Measurements from ENCODE around the gene PTPRCAP. TPM values are rescaled to one million over a fixed set of nuclear protein-coding genes. Genes with fewer than 3 reads are reported as not detected.

PTPRCAP gene
- total and polyA plus RNA-seq, 9 of the 15 experiments (the other 6 are each of a cell fraction or from before 2014, with no cell fraction given) = 0.22 to 2.0 (median 1.1) TPM; not detected in 4

DNA sequence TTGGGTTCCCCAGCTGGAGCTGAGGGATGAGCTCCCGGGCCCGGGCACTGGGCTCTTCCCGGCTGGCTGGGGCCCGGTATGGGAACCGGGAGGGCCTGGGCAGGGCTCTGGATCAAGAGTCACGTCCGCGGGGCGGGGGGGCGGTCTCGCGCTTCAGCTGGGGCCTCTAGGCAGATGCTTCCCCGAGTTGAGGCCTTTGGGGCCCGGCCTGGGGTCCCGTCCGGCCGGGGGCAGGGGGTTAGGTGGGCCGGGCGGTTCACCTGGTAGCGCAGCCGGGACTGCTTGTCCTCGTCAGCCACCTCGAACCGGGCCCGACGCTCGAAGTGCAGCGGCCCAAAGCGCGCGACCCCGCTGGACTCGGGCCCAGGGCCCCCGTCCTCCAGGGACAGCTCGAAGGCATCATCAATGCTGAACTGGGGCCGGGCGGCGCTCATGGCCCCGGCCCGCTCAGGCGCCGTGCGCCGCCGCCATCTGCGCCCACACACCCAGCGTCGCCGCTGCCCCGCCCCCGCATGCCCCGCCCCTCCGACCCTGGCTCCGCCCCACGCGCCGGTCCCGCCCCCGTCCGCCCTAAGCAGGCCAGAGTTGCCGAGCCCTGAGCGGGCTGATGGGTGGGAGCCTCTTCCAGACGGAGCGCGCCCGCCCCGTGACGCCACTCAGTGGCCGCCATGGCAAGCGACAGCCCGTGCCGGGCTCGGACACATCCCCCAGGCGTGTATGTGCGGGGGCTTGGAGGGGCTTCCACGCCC, 31.5 kb upstream of the PTPRCAP start, which contains the start of gene TMEM134 (continued):
- no peak for TF ChIP-seq KDM4B (IDR thresholded peaks at IDR 0.05; ENCODE audit: borderline replicate concordance in 2 of 2, low read depth in 1 of 2)
- no peak for TF ChIP-seq SIX5 (IDR thresholded peaks at IDR 0.05; ENCODE audit: borderline replicate concordance in 1 of 2, insufficient read depth in 1 of 2, low read depth in 1 of 2, low read length in 2 of 2)
- TF ChIP-seq TEAD4 (IDR thresholded peaks at IDR 0.05; ENCODE audit: low read length) = 0 out of 2 replicates have a peak, but pooled peaks have one; percentile 7
- no peak for TF ChIP-seq TEAD4 (CRISPR knock-in tag; IDR thresholded peaks at IDR 0.05; ENCODE audit: borderline replicate concordance)
- TF ChIP-seq, protein P1, sequence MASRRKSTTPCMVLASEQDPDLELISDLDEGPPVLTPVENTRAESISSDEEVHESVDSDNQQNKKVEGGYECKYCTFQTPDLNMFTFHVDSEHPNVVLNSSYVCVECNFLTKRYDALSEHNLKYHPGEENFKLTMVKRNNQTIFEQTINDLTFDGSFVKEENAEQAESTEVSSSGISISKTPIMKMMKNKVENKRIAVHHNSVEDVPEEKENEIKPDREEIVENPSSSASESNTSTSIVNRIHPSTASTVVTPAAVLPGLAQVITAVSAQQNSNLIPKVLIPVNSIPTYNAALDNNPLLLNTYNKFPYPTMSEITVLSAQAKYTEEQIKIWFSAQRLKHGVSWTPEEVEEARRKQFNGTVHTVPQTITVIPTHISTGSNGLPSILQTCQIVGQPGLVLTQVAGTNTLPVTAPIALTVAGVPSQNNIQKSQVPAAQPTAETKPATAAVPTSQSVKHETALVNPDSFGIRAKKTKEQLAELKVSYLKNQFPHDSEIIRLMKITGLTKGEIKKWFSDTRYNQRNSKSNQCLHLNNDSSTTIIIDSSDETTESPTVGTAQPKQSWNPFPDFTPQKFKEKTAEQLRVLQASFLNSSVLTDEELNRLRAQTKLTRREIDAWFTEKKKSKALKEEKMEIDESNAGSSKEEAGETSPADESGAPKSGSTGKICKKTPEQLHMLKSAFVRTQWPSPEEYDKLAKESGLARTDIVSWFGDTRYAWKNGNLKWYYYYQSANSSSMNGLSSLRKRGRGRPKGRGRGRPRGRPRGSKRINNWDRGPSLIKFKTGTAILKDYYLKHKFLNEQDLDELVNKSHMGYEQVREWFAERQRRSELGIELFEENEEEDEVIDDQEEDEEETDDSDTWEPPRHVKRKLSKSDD (conservative IDR thresholded peaks at IDR 0.05; ENCODE audit: low read length) = 0 out of 2 replicates have a peak, but pooled peaks have one; percentile 69
- TF ChIP-seq, protein P2, sequence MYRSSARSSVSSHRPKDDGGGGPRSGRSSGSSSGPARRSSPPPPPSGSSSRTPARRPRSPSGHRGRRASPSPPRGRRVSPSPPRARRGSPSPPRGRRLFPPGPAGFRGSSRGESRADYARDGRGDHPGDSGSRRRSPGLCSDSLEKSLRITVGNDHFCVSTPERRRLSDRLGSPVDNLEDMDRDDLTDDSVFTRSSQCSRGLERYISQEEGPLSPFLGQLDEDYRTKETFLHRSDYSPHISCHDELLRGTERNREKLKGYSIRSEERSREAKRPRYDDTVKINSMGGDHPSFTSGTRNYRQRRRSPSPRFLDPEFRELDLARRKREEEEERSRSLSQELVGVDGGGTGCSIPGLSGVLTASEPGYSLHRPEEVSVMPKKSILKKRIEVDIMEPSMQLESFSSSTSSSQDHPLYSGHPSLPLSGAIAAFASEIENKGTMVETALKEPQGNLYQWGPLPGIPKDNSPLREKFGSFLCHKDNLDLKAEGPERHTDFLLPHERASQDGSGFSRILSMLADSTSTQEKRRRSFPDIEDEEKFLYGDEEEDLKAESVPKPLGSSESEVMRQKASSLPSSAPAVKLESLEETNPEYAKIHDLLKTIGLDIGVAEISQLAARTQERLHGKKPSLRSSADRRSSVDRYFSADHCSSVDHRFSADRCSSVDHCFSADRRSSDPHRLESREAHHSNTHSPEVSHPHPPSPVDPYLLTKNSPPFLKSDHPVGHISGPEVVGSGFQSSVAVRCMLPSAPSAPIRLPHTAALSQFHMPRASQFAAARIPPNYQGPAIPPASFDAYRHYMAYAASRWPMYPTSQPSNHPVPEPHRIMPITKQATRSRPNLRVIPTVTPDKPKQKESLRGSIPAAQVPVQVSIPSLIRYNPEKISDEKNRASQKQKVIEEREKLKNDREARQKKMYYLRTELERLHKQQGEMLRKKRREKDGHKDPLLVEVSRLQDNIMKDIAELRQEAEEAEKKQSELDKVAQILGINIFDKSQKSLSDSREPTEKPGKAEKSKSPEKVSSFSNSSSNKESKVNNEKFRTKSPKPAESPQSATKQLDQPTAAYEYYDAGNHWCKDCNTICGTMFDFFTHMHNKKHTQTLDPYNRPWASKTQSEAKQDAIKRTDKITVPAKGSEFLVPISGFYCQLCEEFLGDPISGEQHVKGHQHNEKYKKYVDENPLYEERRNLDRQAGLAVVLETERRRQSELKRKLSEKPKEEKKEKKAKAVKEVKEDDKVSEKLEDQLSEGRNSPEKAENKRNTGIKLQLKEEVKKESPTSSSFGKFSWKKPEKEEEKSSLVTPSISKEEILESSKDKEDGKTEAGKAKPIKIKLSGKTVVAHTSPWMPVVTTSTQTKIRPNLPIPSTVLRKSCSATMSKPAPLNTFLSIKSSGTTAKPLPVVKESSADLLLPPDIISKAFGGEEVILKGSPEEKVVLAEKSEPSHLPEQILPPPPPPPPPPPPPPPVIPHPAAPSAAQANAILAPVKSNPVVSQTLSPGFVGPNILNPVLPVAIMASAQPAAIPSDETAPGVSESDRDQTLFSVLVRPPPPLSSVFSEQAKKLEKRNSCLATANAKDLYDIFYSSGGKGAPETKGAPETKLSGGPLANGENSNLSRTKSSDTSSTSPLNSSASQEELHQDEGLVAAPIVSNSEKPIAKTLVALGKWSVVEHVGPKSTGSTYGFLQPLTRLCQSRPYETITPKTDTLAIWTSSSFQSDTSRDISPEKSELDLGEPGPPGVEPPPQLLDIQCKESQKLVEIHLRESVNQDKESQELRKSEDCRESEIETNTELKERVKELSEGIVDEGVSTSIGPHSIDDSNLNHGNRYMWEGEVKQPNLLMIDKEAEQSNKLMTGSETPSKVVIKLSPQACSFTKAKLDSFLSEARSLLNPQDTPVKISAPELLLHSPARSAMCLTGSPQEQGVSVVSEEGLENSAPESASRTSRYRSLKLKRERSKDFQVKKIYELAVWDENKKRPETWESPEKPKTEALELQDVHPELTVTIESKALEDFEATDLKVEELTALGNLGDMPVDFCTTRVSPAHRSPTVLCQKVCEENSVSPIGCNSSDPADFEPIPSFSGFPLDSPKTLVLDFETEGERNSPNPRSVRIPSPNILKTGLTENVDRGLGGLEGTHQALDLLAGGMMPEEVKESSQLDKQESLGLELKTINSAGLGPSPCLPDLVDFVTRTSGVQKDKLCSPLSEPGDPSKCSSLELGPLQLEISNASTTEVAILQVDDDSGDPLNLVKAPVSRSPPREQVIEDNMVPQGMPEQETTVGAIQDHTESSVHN (IDR thresholded peaks at IDR 0.05; ENCODE audit: borderline replicate concordance in 1 of 2, low read depth in 1 of 2) = no peak
- no peak for TF ChIP-seq RAD51 (IDR thresholded peaks at IDR 0.05; ENCODE audit: borderline replicate concordance, low read depth)
- no peak for TF ChIP-seq HDAC1 (IDR thresholded peaks at IDR 0.05)
- TF ChIP-seq CBX1 (IDR thresholded peaks at IDR 0.05; ENCODE audit: low read depth) = no peak
- no peak for TF ChIP-seq HLTF (IDR thresholded peaks at IDR 0.05)
- TF ChIP-seq RNF2 (IDR thresholded peaks at IDR 0.05) = 0 out of 2 replicates have a peak, but pooled peaks have one; percentile 18
- TF ChIP-seq, protein P3, sequence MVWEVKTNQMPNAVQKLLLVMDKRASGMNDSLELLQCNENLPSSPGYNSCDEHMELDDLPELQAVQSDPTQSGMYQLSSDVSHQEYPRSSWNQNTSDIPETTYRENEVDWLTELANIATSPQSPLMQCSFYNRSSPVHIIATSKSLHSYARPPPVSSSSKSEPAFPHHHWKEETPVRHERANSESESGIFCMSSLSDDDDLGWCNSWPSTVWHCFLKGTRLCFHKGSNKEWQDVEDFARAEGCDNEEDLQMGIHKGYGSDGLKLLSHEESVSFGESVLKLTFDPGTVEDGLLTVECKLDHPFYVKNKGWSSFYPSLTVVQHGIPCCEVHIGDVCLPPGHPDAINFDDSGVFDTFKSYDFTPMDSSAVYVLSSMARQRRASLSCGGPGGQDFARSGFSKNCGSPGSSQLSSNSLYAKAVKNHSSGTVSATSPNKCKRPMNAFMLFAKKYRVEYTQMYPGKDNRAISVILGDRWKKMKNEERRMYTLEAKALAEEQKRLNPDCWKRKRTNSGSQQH (CRISPR knock-in tag; IDR thresholded peaks at IDR 0.05) = no peak
- no peak for TF ChIP-seq DDX20 (tag; IDR thresholded peaks at IDR 0.05; ENCODE audit: low read depth)
- TF ChIP-seq NFXL1 (CRISPR knock-in tag; IDR thresholded peaks at IDR 0.05) = no peak
